ENCODE results near the gene TRAPPC11.
"Not testable (repeated sequence)": the region's sequence is repeated elsewhere in the genome, so short reads cannot be mapped to it uniquely, and the experiment has no call there.

Gene TRAPPC11

DNA sequence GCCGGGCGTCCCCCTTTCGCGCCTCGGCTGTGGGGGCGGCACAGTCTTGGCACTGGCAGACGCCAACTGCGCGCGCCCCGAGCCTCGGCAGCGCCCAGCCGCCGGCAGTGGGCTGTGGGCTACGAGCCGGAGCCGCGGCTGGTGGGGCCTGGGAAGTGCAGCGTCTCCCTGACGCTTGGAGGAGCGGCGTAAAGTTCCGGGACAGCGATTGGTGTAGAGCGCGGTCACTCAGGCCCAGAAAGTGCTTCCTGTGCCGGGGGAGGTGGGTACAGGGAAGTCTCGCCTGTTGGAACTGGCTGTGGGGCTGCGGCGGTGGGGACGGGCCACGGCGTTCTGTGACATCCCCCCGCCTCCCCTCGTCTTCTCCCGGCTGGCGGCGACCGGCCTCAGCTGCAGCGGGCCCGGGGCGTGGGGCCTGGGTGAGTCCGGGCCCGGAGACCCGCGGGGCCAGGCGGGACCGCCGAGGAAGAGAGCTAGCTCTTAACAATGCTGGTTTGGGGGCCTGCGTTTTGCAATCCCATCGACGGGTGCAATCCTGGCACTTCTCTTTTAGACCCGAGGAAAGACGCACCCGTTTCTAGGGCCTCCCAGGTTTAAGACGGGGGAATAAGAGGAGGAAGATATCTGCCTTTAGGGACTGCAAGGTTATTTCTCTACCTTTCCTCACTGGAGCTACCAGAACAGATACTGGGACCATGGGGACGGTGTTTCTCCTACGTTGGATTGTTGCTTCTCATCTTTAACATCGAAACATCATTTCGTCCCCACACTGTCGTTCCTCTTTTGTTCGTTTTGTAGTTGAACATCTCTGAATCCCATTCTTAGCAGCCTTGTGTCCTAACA is at the start of gene TRAPPC11, which contains the start of gene RWDD4:
Gene TRAPPC11 (plus strand): TSS at position 265 of the 843 bp plus-strand sequence. CDS start 4,575 bp downstream, outside the sequence.
Gene RWDD4 (minus strand): TSS at position 157 of the 843 bp plus-strand sequence. CDS start 233 bp downstream, outside the sequence.
- peak; percentile 98 for DNase-seq

DNA sequence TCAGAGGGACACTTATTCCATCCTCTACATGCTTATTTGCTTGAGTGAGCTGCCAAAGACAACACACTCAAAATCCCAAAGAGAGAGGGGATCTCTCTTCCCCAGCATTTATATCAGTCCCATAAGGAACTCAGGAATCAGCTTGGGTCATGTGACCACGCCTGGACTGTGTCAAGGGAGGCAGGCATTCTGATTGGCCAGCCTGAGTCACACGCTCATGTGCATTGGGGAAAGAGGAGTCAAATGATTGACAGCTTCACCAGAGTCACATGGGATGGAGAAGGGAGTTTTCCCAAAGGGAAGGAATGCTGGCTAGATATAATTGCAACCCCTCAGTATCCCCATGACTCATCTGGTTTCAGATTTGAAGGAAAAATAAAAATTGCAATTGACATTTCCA is 49.1 kb upstream of the TRAPPC11 start:
- DNase-seq = no peak

DNA sequence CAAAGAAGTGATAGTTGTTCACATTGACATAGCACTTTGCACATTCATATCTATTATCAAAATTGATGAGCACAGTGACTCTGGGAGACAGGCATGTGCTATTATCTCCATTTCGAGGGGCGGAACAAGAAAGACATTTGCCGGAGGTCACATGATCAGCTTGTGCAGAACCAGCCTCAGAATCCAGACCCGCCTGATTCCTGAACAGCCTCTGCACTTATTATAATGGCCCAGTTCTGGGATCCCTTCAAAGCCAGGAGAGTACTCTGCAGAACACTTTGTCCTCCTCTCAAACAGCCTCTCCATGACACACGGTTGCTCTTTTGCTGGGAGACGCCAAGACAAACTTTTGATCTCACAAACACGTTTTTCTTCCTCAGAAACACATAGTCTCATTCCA is 48.5 kb upstream of the TRAPPC11 start:
- DNase-seq = no peak

DNA sequence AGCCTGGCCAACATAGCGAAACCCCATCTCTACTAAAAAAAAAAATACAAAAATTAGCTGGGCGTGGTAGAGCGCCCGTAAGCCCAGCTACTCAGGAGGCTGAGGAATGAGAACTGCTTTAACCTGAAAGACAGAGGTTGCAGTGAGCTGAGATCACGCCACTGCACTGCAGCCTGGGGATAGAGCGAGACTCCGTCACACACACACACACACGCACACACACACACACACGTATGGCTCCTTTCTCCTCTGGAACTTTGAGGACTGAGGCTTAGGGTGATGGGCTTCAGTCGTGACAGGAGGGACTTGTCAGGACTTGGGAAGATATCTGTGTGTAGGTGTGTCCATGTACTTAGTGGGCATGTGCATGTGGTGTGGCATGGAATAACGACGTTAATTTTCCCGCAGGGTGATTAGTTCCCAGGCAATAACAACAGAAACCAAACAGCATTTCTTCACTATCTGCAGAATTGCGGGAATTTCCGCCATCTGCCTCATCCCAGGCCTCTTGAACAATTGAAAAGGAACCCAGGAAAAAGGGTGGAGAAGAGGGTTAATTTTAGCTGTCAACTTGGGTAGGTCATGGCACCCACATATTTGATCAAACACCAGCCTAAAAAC is 47.8 kb upstream of the TRAPPC11 start:
- no peak for DNase-seq

DNA sequence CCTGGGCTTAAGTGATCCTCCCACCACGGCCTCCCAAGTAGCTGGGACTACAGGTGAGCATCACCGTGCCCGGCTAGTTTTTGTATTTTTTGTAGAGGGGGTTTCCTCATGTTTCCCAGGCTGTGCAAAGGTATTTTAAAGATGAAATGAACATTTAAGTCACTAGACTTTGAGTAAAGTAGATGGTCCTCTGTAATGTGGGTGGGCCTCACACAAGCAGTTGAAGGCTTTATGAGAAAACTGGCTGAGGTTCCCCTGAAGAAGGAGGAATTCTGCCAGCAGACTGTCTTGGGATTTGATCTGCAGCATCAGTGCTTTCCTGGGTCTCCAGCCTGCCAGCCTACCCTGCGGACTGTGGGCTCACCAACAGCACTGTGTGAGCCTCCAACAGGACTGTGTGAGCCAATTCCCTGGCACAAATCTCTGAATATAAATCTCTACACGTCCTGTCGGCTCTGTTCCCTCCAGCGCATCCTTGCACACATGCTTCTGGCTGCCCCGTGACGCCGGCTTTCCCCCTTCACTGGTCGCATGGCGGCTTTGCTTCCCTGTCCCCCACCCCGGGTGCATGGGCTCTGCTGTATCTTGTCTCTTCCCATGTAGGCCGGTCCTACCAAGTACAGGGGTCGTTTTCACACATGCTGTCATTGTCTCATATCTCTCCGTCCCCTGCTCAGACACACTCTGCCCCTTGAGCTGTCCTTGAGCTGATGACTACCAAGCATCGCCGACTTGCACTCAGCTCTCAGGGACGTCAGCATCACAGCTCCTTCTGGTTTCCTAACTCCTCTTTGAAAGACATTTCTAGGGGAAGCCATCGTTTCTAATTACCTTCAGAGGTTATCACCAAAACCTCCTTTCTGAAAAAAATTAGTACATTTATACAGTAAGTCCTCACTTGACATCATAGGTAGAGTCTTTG is 46.5 kb upstream of the TRAPPC11 start:
- DNase-seq = no peak

DNA sequence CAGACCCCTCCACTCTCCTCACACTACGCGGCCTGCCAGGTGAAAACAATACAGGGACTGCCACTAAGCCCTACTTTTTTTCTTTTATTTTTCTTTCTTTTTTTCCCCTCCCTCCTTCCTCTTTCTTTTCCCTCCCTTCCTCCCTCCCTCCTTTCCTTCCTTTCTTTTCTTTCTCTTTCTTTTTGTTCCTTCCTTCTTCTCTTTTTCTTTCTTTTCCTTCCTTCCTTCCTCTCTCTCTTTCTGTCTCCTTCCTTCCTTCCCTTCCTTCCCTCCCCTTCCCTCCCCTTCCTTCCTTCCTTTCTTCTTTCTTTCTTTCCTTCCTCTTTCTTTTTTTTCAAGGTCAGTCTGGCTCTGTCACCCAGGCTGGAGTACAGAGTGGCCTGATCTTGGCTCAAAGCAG is 42.0 kb upstream of the TRAPPC11 start:
- DNase-seq = no peak

DNA sequence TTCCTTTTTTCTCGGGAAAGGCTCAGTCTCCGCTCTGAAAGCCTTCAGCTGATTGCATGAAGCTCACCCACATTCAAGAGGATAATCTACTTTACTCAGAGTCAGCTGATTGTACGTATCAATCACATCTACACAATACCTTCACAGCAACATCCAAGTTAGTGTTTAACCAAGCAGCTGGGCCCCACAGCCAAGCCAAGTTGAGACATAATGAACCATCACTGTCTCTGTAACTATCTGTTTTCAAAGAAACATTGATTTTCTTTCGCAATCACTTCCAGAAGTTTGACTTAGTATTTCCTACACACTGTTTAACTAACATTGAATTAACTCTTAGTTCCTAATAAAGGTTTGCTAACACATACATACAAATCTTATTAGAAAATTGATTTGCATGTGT is 40.4 kb upstream of the TRAPPC11 start:
- DNase-seq = no peak

DNA sequence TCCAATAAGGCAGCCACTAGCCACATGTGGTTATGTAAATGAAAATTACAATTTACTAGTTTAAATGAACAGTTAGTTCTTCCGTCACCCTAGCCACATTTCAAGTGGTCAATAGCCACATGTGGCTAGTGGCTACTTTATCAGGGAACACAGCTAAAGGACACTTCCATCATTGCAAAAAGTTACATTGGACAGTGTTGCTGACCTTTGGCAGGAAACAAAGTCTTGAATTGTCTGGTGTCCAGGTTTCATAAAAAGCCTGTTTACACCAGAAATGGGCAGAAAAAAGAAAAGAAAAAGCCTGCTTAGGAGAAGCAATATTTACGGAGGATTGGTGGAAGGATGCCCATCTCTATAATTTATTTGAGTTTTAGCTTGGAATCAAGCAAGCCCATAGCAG is 38.7 kb upstream of the TRAPPC11 start:
- DNase-seq = no peak

DNA sequence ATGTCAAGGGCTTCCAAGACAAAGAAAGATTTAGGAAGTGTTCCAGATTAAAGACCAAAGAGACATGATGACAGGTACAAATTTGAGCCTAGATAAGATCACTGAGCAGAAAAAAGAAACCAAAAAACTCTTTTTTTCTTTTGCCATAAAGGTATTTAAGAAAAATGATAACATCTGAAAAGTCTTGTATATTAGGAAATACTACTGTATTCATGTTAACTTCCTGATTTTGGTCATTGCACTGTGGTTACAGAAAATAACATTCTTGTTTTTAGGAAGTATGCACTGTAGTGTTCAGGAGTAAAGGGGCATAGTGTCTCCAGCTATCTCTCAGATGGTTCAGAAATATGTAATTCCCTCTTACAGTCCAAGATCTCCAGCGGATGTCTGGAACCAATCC is 37.2 kb upstream of the TRAPPC11 start:
- no peak for DNase-seq

DNA sequence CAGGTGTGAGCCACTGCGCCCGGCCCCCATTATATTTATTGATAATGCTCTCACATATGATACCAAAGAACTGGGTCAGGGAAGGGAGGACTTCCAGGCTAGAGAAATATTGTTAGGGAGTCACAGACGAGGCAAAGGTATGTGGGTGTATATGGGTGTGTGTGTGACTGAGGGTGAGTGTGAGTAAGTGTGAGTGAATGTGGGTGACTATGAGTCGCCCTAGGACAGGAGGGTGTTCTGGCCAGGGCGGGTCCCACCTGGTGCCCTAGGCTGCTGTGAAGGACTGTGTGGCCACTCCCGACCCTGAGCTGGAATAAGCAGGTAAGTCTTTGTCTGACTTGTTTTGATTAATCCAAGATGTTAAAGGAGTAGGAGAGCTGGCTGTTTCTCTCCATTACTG is 34.5 kb upstream of the TRAPPC11 start:
- DNase-seq = no peak

DNA sequence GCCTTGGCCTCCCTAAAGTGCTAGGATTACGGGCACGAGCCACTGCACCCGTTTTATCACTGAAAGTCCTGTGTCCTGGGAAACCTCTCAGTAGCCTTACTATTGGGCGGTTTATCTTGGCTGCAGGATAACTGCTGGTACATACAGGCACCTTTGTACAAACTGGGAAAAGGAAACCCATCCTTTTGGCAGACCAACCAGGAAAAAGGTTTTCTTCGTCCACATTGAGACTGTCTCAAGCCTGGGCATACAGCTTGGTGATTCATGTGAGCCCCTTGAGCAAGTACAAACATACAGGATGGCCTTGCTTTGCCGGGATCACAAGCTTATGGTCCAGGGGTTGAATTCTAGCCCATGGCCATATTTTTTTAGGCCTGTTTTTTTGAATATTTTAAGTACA is 32.9 kb upstream of the TRAPPC11 start:
- no peak for DNase-seq

DNA sequence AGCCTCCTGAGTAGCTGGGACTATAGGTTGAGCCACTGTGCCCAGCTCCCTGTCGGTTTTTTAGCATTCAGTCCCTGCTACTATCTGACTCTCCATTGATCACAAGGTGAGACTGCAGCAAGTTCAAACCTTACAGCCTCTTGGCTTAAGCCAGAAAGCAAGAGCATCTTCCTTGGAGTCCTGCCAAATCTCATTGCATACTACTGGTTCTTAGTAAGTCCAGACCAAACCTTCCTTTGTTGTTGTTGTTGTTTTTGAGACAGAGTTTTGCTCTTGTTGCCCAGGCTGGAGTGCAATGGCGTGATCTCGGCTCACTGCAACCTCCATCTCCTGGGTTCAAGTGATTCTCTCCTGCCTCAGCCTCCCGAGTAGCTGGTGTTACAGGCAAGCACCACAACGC is 31.8 kb upstream of the TRAPPC11 start:
- not testable (repeated sequence) for DNase-seq

DNA sequence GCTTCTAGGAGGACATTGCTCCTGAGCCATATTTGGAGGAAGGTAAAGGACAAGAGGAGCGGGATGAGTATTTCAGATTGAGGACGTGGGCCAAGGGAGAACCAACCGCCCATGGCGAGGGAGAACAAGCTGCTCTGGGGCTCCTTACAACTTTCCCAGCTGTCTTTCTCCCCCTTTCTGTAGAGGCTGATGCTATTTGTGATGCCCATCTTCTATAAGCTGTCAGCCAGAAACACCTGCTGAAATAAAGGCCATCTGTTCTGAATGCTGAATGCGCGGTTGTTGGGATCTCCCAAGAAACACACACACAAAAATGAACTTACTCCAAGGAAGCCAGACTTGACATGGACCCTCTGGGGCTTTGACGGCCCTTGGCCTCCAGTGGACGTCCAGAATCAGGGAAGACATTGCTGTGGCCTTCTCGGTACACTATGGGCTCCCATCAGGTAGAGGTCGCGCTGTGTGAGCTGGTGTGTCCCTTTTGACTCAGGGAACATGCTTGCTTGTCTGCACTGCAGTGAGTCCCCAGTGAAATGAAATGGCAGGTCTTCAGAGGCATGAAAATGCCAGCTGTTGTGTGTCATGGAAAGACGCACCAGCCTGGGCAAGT is 31.0 kb upstream of the TRAPPC11 start:
- DNase-seq = no peak

DNA sequence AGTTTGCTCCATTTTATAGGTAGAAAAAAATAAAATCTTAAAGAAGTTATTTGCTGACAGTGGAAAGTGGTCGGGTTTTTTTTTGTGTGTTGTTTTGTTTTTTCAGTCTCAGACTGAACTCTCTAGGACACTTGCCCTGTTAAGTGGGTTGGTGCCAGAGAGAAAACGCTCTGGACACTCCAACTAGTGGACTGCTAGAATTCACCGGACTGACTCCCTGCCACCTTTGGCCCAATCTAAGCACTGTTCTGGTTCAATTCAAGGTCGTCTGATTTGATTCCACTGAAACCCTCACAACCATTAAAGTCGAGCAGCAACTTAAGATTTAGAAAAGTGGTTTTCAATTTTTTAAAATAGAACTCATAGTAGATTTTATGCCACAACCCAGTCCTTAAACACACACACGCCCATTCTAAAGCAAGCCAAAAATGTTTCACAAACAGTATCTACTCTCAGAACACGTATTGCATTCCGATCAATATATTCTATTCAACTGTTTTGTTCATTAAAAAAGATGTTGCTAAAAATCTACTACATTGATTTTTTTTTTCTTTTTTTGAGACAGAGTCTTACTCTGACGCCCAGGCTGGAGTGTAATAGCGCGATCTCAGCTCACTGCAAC is 27.4 kb upstream of the TRAPPC11 start:
- no peak for DNase-seq

DNA sequence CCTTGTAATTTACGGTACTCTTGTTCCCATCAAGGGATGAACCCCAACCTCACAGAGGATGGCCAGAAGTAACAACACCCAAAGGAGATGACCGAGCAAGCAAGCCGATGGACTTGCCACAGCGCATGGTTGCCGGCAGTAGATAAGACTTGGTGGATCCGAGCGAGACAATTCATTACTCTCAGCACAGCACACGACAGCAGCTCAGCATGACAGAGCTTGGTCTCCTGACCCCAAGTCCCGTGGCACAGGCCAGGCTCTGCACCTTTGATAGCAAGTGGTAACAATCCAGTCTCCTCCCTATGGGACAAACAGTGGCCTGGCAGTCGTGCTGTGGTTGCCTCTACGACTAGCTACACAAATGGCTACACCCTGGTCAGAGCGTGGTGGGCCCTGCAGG is 26.4 kb upstream of the TRAPPC11 start:
- no peak for DNase-seq

DNA sequence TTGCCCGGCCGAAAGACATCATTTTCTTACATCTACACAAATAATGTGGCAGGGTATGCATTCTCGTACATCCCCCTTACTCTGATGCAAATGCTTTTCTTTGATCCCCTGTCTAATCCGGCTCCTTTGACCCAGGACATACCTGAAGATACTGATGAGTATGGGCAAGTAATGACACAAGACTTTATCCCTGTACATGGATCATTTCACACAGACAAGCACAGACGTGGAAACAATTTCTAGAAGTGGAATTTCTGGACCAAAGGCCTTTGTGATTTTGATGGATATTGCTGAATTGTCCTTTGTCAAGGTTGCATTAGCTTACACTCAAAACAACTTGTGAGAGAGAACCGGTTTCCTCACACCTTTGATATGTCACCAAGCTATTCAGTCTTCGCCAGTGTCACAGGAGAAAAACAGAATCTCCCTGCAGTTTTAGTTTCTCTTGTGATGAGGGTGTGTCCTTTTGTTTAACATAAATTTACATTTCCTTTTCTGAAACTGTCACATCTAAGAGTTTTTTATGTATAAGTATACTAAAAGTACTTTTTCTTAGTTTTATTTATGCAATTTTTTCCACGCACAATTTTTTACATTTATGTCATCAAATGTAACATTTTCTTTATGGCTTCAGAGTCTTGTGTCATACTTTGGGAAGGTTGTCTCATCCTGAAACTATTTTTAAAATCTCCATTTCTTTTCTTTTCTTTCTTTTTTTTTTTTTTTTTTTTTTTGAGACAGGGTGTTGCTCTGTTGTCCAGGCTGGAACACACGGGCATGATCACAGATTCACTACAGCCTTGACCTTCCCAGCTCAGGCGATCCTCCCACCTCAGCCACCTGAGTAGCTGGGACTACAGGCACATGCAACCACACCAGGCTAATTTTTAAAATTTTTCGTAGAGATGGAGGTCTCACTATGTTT is 25.4 kb upstream of the TRAPPC11 start:
- no peak for DNase-seq

DNA sequence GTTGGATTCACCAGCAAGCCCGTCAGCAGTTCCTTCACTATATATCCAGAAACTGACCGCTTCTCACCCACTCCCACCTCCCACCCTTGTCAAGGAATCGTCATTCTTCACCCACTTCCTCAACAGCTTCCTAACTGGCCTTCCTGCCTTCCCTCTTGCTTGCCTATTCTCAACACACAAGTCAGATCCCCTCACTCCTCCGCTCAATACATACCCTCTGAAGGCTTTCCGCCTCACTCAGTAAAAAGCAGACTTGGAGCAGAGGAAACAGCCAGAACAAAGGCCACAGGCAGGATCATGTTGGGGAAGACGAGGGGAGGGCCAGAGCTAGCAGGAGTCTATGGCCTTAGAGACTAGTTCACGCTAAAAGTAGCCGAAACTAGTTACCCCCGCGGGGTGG is 23.8 kb upstream of the TRAPPC11 start:
- DNase-seq = no peak

DNA sequence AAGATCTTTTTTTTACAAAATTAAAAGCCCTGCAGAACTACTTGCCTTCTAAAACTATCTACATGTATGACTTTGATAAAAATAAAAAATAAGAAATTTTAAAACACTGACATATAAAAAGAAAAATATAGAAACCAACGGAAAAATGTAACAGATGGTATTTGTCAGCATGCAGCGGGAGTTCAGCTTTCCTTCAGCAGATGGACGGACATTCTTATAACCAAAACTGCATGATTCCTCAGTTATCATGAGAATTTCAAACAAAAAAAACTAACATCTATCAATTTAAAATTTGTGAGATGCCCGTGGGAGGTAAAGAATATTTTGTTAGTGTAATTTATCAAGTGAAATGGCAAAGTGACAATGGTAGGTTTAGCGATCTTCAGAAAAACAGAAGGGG is 23.4 kb upstream of the TRAPPC11 start:
- no peak for DNase-seq

DNA sequence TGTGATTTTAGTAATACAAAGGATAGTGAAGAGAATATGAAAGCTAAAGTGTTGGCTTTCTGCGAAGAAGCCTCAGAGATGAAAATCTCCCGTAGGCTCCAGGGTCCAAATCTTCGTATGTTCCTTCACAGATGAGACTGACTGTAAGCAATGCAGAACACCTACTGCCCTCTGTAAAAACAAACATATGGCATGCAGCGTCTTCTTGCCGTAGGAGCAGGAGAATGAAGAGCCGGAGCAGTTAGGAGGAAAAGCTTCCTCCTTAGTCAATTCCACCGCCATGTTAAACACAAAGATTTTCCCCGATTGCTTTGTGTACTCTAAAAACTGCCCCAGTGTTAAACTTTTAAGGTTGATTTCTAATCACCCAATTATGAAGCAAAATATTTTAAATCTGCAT is 22.6 kb upstream of the TRAPPC11 start:
- no peak for DNase-seq

DNA sequence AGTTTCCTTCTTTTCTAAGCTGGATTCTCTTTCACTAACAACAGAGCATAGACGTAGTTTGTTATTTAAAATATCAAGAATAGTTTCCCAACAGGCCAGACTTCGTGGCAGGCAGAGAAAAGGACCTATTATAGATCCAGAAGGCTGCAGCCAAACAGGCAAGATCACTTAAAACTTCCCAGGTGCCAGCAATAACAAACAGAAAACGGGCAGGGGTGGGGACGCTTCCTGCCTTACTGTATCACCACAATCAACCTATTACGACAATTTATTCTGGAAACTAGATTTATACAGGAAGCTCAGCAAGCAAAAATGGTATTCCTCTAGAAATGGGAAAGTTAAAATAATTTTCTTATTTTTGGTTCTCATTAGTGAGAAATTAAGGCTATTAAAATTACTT is 22.2 kb upstream of the TRAPPC11 start:
- no peak for DNase-seq

DNA sequence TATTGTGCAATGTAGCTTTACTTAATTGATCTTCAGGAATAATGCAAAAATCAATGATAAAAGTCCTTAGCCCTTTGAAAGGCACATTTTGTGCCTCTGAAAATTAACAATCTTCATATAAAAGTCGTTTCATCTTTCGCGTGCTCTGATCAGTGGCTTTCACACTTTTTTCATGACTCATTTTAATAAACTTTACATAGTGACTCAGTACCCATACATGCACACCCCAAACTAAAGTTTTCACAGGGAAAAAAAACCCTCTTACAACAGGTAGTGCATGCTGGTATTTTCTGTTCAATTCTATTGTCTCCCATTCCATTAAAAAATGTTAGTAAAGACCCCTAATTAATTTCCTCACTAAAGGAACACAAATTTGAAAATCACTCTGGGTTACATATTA is 21.6 kb upstream of the TRAPPC11 start:
- DNase-seq = peak; percentile 58
